HG03064 (cell line): ENCODE measurements around the gene MARS1.
"Not testable (repeated sequence)": the region's sequence is repeated elsewhere in the genome, so short reads cannot be mapped to it uniquely, and the experiment has no call there.

Source experiments
- ATAC-seq: cut with Tn5 transposase; IDR thresholded peaks from one replicate; pipeline ENCODE4 v1.9.1; 2021; ENCODE audit warnings: low read depth; ENCODE audit not compliant: unreplicated experiment

MARS1 gene

GRCh38 chr12:57487597-57488401, at the start of gene MARS1:
TSS of gene MARS1 (plus strand) at chr12:57488068. CDS start at chr12:57488091, 23 bp downstream.
- ATAC-seq: peak; percentile 96

- ATAC-seq: no peak
Observed at GRCh38 chr12:57438400-57438799, 49.5 kb upstream of the MARS1 start.

- ATAC-seq: no peak
Observed at GRCh38 chr12:57439762-57440266, 48.1 kb upstream of the MARS1 start.

GRCh38 chr12:57441393-57441792, 46.5 kb upstream of the MARS1 start:
- ATAC-seq: not testable (repeated sequence)

- ATAC-seq: no peak
Observed at GRCh38 chr12:57441846-57442427, 45.9 kb upstream of the MARS1 start.

- not testable (repeated sequence) for ATAC-seq
Observed at GRCh38 chr12:57444337-57444736, 43.5 kb upstream of the MARS1 start.

- ATAC-seq: no peak
Observed at GRCh38 chr12:57444744-57445143, 43.1 kb upstream of the MARS1 start.

GRCh38 chr12:57446292-57446960, 41.4 kb upstream of the MARS1 start:
- no peak for ATAC-seq

- no peak for ATAC-seq
Observed at GRCh38 chr12:57448669-57449068, 39.2 kb upstream of the MARS1 start.

- no peak for ATAC-seq
Observed at GRCh38 chr12:57449375-57449774, 38.5 kb upstream of the MARS1 start.

- no peak for ATAC-seq
Observed at GRCh38 chr12:57450057-57450456, 37.8 kb upstream of the MARS1 start.

- ATAC-seq: no peak
Observed at GRCh38 chr12:57451233-57451778, 36.6 kb upstream of the MARS1 start.

GRCh38 chr12:57452181-57452936, 35.5 kb upstream of the MARS1 start:
- ATAC-seq: no peak

GRCh38 chr12:57452937-57453509, 34.8 kb upstream of the MARS1 start:
- ATAC-seq: no peak

GRCh38 chr12:57454213-57454565, 33.7 kb upstream of the MARS1 start:
- ATAC-seq: no peak

- ATAC-seq: no peak
Observed at GRCh38 chr12:57454566-57455373, 33.1 kb upstream of the MARS1 start, which contains the start of gene INHBE. TSS of gene INHBE (plus strand) at chr12:57455307. CDS start at chr12:57455537, 230 bp downstream.

GRCh38 chr12:57455374-57456144, 32.3 kb upstream of the MARS1 start:
- ATAC-seq: no peak

GRCh38 chr12:57456145-57456700, 31.6 kb upstream of the MARS1 start:
- ATAC-seq: no peak
